Suprapubic skin (tissue), 3 donors: ENCODE data around the gene RPS18.

Source experiments
- CTCF ChIP-seq, 2 donors: fragments of 200-600 bp in 1 of 2; fragments of 450-650 bp in 1 of 2; sonication (generic) in 1 of 2; IDR thresholded peaks; one replicate each; pipeline ENCODE4 v1.5.1; 2016 to 2019; ENCODE audit warnings: antibody characterized with exemption in 2 of 2, mild to moderate bottlenecking in 1 of 2, moderate library complexity in 1 of 2
- POLR2AphosphoS5 ChIP-seq, 3 donors: sonication (generic); formaldehyde crosslinking; IDR thresholded peaks; one replicate each; pipeline ENCODE4 v1.6.1; 2017; ENCODE audit warnings: antibody characterized with exemption in 3 of 3

GRCh38 chr6:33289784-33290315 is 18.0 kb downstream of the RPS18 start:
- no peak for TF ChIP-seq POLR2AphosphoS5 (IDR thresholded peaks at IDR 0.05)
- no peak for TF ChIP-seq CTCF (IDR thresholded peaks at IDR 0.05)
